Measurements from ENCODE around the gene PAX4.

DNA sequence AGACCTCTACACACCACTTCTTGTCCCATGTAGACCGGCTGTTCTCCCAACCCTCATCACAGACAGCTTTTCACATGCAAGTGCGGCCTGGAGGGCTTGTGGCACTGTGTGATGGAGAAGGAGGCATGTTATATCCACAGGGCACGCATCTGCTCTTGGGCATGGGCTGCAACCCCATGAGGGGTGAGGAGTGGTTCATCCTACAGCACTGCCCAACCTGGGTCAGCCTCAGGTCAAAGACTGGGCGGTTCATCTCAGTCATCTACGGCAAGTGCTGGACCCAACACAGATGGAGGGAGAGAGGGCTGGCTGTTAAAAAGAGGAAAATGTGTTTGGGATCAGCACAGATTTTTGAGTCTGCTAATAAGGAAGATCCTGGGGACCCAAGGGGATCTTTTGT is 22.2 kb downstream of the PAX4 start:
- TF ChIP-seq EZH2 (IDR thresholded peaks at IDR 0.05) (no peak), RAD21 (IDR thresholded peaks at IDR 0.05; ENCODE audit: low read depth) (no peak), TCF7L2 (IDR thresholded peaks at IDR 0.05; ENCODE audit: borderline replicate concordance, extremely low read depth, insufficient read depth, insufficient read length) (no peak), CTCF (IDR thresholded peaks at IDR 0.05 in 2 of 3, conservative IDR thresholded peaks at IDR 0.05 in 1 of 3; ENCODE audit: borderline replicate concordance in 1 of 3, insufficient read depth in 1 of 3, low read depth in 2 of 3, low read length in 2 of 3) (no peak), ZFX (IDR thresholded peaks at IDR 0.05) (no peak), POLR2A (IDR thresholded peaks at IDR 0.05; ENCODE audit: borderline replicate concordance, extremely low read depth, insufficient read depth, insufficient read length) (no peak), POLR2AphosphoS5 (IDR thresholded peaks at IDR 0.05; ENCODE audit: low read depth, low read length) (no peak), FOSL1 (IDR thresholded peaks at IDR 0.05; ENCODE audit: low read depth) (no peak), ZBTB33 (IDR thresholded peaks at IDR 0.05; ENCODE audit: extremely low read depth, insufficient replicate concordance, low read length) (no peak), SIN3A (IDR thresholded peaks at IDR 0.05; ENCODE audit: low read depth) (no peak), MAX (IDR thresholded peaks at IDR 0.05) (no peak), SRF (IDR thresholded peaks at IDR 0.05; ENCODE audit: low read depth) (no peak), EGR1 (IDR thresholded peaks at IDR 0.05; ENCODE audit: low read depth) (no peak), REST (IDR thresholded peaks at IDR 0.05; ENCODE audit: low read depth) (no peak)

Data from HCT116 (cell line).